Panc1 (cell line): ENCODE data around the gene CWC22. TPM values are rescaled to one million over a fixed set of nuclear protein-coding genes. Genes with fewer than 3 reads are reported as not detected.

Experiments
- ATAC-seq: fragments of 200-7000 bp; cut with Tn5 transposase; 2 replicates; pipeline ENCODE4 v1.9.1; 2020; ENCODE audit warnings: mild to moderate bottlenecking, moderate library complexity
- BruUV-seq: library from RNA; stranded (reverse); fragments of 400-500 nt; replicated peaks from 2 replicates; lab custom pipeline; 2021; lab: Mats Ljungman, UMichigan
- CTCF ChIA-PET: fragments of 300-600 bp; sonication (Branson Sonifier 250); formaldehyde crosslinking; loops from one replicate; lab custom pipeline; 2022; ENCODE audit warnings: antibody characterized with exemption; lab: Charles Lee
- POLR2A ChIA-PET: fragments of 300-600 bp; sonication (Branson Sonifier 250); formaldehyde crosslinking; loops from one replicate; lab custom pipeline; 2022; ENCODE audit warnings: antibody characterized with exemption; lab: Charles Lee
- DNase-seq: peaks from one replicate; pipeline ENCODE4 v3.0.0-alpha.2; 2010; ENCODE audit warnings: low read depth, low spot score
- H3K27ac ChIP-seq: 2 replicates; pipeline ENCODE4 v1.5.1; 2011; ENCODE audit warnings: mild to moderate bottlenecking, low read length, inconsistent platforms
- H3K27me3 ChIP-seq: fragments of 200-500 bp; sonication (Bioruptor generic); 2 replicates; pipeline ENCODE4 v1.6.0; 2014; ENCODE audit warnings: low read length, inconsistent platforms; ENCODE audit not compliant: control insufficient read depth, insufficient read depth
- H3K36me3 ChIP-seq: fragments of 200-500 bp; sonication (Bioruptor generic); 2 replicates; pipeline ENCODE4 v1.5.1; 2014; ENCODE audit warnings: inconsistent platforms, mild to moderate bottlenecking, low read length, moderate library complexity; ENCODE audit not compliant: control insufficient read depth, insufficient read depth
- H3K4me1 ChIP-seq: 2 replicates; pipeline ENCODE4 v1.5.1; 2011; ENCODE audit warnings: inconsistent platforms, mild to moderate bottlenecking, low read length, moderate library complexity; ENCODE audit not compliant: control insufficient read depth, insufficient read depth
- H3K4me3 ChIP-seq, 2 experiments: 2 replicates each; pipeline ENCODE4 v1.5.1; 2011 to 2012; ENCODE audit warnings: low read depth in 2 of 2, low read length in 2 of 2, mild to moderate bottlenecking in 2 of 2, inconsistent platforms in 1 of 2, moderate library complexity in 1 of 2
- H3K9me3 ChIP-seq: fragments of 200-500 bp; sonication (Bioruptor generic); 2 replicates; pipeline ENCODE4 v1.5.1; 2014; ENCODE audit warnings: low read depth, mild to moderate bottlenecking, inconsistent platforms, low read length, moderate library complexity; ENCODE audit not compliant: control insufficient read depth, insufficient read depth
- POLR2AphosphoS5 ChIP-seq: IDR thresholded peaks from 2 replicates; pipeline ENCODE4 v1.6.1; 2012; ENCODE audit warnings: mild to moderate bottlenecking, low read depth, low read length, moderate library complexity
- SIN3A ChIP-seq: IDR thresholded peaks from 2 replicates; pipeline ENCODE4 v1.6.1; 2012; ENCODE audit warnings: low read depth, mild to moderate bottlenecking, low read length, moderate library complexity, borderline replicate concordance; ENCODE audit not compliant: insufficient read depth
- TCF7L2 ChIP-seq: IDR thresholded peaks from 2 replicates; pipeline ENCODE4 v1.6.1; 2011; ENCODE audit warnings: mild to moderate bottlenecking, low read depth, low read length, inconsistent platforms
- in situ Hi-C: cut with HindIII; loops from 2 replicates; pipeline ENCODE4 v1.10.0; 2016; ENCODE audit warnings: low sequenced_read_pairs, low pct_unique_long_range_greater_than_20kb
- intact Hi-C: fragments of 100-400 bp; cut with micrococcal nuclease; formaldehyde crosslinking; loops from one replicate; pipeline ENCODE4 v1.10.0; 2022; ENCODE audit not compliant: unreplicated experiment
- total RNA-seq: library from RNA; stranded (reverse); gene quantifications from one replicate; pipeline ENCODE4 v1.2.1, GENCODE V29; 2021; ENCODE audit not compliant: unreplicated experiment
- TF ChIP-seq, protein P1 (sequence below), 2 experiments: IDR thresholded peaks; 2 replicates each; pipeline ENCODE4 v1.6.1; 2011 to 2012; ENCODE audit warnings: low read depth in 2 of 2, control low read depth in 1 of 2, low read length in 1 of 2, mild to moderate bottlenecking in 1 of 2, moderate library complexity in 1 of 2; ENCODE audit not compliant: insufficient read depth in 1 of 2
- TF ChIP-seq, protein P2 (sequence below): fragments of 450-650 bp; IDR thresholded peaks from 2 replicates; pipeline ENCODE4 v1.5.1; 2017; ENCODE audit warnings: mild to moderate bottlenecking

The CWC22 gene
- total RNA-seq, 1 experiment from 2014 or later, result 17.2 TPM

DNA sequence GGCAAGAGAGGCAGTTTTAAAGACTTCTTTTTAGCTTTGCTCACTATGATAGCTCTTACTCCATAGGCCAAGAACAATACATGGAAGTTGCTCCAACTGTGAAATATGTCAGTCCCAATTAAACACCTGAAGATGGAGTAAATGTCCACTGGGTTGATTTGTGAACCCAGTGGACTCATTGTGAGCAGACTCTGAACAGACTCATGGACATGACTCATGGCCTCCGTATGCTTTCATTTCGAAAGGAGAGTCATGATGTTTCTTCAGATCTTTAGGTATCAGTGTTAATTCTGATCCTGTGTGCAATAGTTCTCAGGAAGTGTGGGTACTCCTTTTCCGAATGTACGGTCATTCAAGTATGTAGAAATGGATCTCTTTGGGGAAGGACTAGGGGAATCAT lies 5.4 kb upstream of the CWC22 start:
- in situ Hi-C loops, result no loop called here
- intact Hi-C loops, result no loop called here
- ATAC-seq, result no peak
- no TSS peak for BruUV-seq
- no peaks in the 10 kb centered on the region for H3K27me3 ChIP-seq
- ChIA-PET POLR2A (no interaction called here), CTCF (no interaction called here)
- no peaks in the 10 kb centered on the region for H3K9me3 ChIP-seq
- no peak for DNase-seq
- H3K27ac ChIP-seq, result no peak overlapping the region
- no peak overlapping the region for H3K4me3 ChIP-seq
- H3K36me3 ChIP-seq, result no peaks in the 10 kb centered on the region
- no peaks in the 10 kb centered on the region for H3K4me1 ChIP-seq
- no peak for TF ChIP-seq POLR2AphosphoS5
- TF ChIP-seq, protein P1, sequence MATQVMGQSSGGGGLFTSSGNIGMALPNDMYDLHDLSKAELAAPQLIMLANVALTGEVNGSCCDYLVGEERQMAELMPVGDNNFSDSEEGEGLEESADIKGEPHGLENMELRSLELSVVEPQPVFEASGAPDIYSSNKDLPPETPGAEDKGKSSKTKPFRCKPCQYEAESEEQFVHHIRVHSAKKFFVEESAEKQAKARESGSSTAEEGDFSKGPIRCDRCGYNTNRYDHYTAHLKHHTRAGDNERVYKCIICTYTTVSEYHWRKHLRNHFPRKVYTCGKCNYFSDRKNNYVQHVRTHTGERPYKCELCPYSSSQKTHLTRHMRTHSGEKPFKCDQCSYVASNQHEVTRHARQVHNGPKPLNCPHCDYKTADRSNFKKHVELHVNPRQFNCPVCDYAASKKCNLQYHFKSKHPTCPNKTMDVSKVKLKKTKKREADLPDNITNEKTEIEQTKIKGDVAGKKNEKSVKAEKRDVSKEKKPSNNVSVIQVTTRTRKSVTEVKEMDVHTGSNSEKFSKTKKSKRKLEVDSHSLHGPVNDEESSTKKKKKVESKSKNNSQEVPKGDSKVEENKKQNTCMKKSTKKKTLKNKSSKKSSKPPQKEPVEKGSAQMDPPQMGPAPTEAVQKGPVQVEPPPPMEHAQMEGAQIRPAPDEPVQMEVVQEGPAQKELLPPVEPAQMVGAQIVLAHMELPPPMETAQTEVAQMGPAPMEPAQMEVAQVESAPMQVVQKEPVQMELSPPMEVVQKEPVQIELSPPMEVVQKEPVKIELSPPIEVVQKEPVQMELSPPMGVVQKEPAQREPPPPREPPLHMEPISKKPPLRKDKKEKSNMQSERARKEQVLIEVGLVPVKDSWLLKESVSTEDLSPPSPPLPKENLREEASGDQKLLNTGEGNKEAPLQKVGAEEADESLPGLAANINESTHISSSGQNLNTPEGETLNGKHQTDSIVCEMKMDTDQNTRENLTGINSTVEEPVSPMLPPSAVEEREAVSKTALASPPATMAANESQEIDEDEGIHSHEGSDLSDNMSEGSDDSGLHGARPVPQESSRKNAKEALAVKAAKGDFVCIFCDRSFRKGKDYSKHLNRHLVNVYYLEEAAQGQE (IDR thresholded peaks at IDR 0.05; ENCODE audit: insufficient read depth in 1 of 2, low read depth in 2 of 2, low read length in 1 of 2), result no peak
- TF ChIP-seq TCF7L2, result no peak
- TF ChIP-seq, protein P2, sequence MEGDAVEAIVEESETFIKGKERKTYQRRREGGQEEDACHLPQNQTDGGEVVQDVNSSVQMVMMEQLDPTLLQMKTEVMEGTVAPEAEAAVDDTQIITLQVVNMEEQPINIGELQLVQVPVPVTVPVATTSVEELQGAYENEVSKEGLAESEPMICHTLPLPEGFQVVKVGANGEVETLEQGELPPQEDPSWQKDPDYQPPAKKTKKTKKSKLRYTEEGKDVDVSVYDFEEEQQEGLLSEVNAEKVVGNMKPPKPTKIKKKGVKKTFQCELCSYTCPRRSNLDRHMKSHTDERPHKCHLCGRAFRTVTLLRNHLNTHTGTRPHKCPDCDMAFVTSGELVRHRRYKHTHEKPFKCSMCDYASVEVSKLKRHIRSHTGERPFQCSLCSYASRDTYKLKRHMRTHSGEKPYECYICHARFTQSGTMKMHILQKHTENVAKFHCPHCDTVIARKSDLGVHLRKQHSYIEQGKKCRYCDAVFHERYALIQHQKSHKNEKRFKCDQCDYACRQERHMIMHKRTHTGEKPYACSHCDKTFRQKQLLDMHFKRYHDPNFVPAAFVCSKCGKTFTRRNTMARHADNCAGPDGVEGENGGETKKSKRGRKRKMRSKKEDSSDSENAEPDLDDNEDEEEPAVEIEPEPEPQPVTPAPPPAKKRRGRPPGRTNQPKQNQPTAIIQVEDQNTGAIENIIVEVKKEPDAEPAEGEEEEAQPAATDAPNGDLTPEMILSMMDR, result no peak
- TF ChIP-seq SIN3A, result no peak

DNA sequence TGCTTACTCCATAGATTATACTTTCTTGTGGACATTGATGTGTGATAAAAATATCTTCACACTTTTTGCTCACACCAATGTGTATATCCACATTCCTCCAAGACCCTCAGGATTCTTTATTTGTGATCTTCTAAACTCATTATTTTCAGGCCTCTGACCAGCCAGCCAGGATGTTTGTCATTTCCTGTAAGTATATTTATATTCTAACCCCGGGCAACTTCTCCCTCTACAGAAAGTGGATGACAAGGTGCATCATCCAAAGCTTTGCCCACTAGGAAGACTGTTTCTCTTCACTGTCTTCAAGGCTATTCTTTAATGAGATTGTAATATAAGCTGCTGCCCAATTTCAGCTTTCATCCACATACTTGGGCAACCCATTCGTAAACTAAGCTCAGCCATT lies 3.6 kb upstream of the CWC22 start:
- in situ Hi-C loops, result no loop called here
- no TSS peak for BruUV-seq
- no peak for DNase-seq
- POLR2A ChIA-PET, result no interaction called here
- H3K9me3 ChIP-seq, result no peaks in the 10 kb centered on the region
- CTCF ChIA-PET, result no interaction called here
- peaks cover 5% of the 10 kb centered on the region; the same call in 1 of the 2 replicates for H3K4me1 ChIP-seq
- H3K27me3 ChIP-seq, result no peaks in the 10 kb centered on the region
- no peak for TF ChIP-seq TCF7L2
- TF ChIP-seq, protein P2, result no peak
- TF ChIP-seq, protein P1 (IDR thresholded peaks at IDR 0.05; ENCODE audit: insufficient read depth in 1 of 2, low read depth in 2 of 2, low read length in 1 of 2), result no peak
- no peak for TF ChIP-seq SIN3A
- TF ChIP-seq POLR2AphosphoS5, result no peak
- no peak overlapping the region for H3K27ac ChIP-seq
- H3K36me3 ChIP-seq, result peaks cover 3% of the 10 kb centered on the region; the same call in 1 of the 2 replicates
- no peak for ATAC-seq
- H3K4me3 ChIP-seq, result no peak overlapping the region
- intact Hi-C loops, result no loop called here
